Measurements from ENCODE around the gene APOBEC3B.
"Not testable (repeated sequence)": the region's sequence is repeated elsewhere in the genome, so short reads cannot be mapped to it uniquely, and the experiment has no call there.

Gene APOBEC3B

GRCh38 chr22:38984784-38985757, 2.9 kb downstream of the APOBEC3B start:
- not testable (repeated sequence) for H3K4me3 ChIP-seq (ENCODE audit: low read depth in 1 of 2, low read length in 2 of 2); H3K9me3 ChIP-seq (ENCODE audit: control insufficient read depth in 1 of 2, low read length in 2 of 2); H3K27ac ChIP-seq (ENCODE audit: low read length)

GRCh38 chr22:38986629-38987028, 4.5 kb downstream of the APOBEC3B start:
- Histone ChIP-seq H3K27me3 (ENCODE audit: low read depth, low read length) (no peaks in the 10 kb centered on the region), H3K27ac (ENCODE audit: low read length) (no peak overlapping the region), H3K4me3 (ENCODE audit: low read depth in 1 of 2, low read length in 2 of 2) (no peak overlapping the region), H3K4me1 (ENCODE audit: control insufficient read depth in 1 of 2, insufficient read depth in 2 of 2, low read length in 2 of 2) (peaks cover under 1 to 7% of the 10 kb centered on the region in 2 donors), H3K9me3 (ENCODE audit: control insufficient read depth in 1 of 2, low read length in 2 of 2) (no peaks in the 10 kb centered on the region), H3K36me3 (ENCODE audit: control insufficient read depth in 1 of 2, insufficient read depth in 2 of 2, low read length in 2 of 2) (no peaks in the 10 kb centered on the region)

More at GRCh38 chr22:38984784-38985757, 2.9 kb downstream of the APOBEC3B start:
- H3K27me3 ChIP-seq (ENCODE audit: low read depth, low read length); H3K36me3 ChIP-seq (ENCODE audit: control insufficient read depth in 1 of 2, insufficient read depth in 2 of 2, low read length in 2 of 2): not testable (repeated sequence)
- peaks cover 4 to 16% of the 10 kb centered on the region in 2 donors for H3K4me1 ChIP-seq (ENCODE audit: control insufficient read depth in 1 of 2, insufficient read depth in 2 of 2, low read length in 2 of 2)

GRCh38 chr22:38987171-38987895, 5.2 kb downstream of the APOBEC3B start:
- Histone ChIP-seq H3K4me1 (ENCODE audit: control insufficient read depth in 1 of 2, insufficient read depth in 2 of 2, low read length in 2 of 2) (peaks cover 0 to 4% of the 10 kb centered on the region in 2 donors), H3K4me3 (ENCODE audit: low read depth in 1 of 2, low read length in 2 of 2) (no peak overlapping the region), H3K9me3 (ENCODE audit: control insufficient read depth in 1 of 2, low read length in 2 of 2) (no peaks in the 10 kb centered on the region), H3K27me3 (ENCODE audit: low read depth, low read length) (no peaks in the 10 kb centered on the region), H3K27ac (ENCODE audit: low read length) (no peak overlapping the region), H3K36me3 (ENCODE audit: control insufficient read depth in 1 of 2, insufficient read depth in 2 of 2, low read length in 2 of 2) (no peaks in the 10 kb centered on the region)

DNA sequence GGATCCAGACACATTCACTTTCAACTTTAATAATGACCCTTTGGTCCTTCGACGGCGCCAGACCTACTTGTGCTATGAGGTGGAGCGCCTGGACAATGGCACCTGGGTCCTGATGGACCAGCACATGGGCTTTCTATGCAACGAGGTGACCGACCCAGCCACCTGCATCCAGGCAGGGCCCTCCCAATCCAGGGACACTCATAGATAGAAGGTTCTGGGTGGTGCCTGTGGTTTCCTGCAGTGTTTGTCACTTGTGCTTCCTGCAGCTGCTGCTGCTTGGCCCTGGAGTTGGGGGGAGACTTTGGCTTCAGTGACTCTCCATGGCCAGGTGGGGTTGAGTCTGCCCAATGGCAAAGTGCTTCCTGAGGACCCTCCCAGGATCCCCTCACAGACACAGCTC, 7.3 kb downstream of the APOBEC3B start:
- H3K36me3 ChIP-seq (ENCODE audit: control insufficient read depth in 1 of 2, insufficient read depth in 2 of 2, low read length in 2 of 2): no peaks in the 10 kb centered on the region
- no peak overlapping the region for H3K27ac ChIP-seq (ENCODE audit: low read length)
- no peak overlapping the region for H3K4me3 ChIP-seq (ENCODE audit: low read depth in 1 of 2, low read length in 2 of 2)
- H3K9me3 ChIP-seq (ENCODE audit: control insufficient read depth in 1 of 2, low read length in 2 of 2): no peaks in the 10 kb centered on the region
- no peaks in the 10 kb centered on the region for H3K4me1 ChIP-seq (ENCODE audit: control insufficient read depth in 1 of 2, insufficient read depth in 2 of 2, low read length in 2 of 2)
- no peaks in the 10 kb centered on the region for H3K27me3 ChIP-seq (ENCODE audit: low read depth, low read length)

- not testable (repeated sequence) for H3K36me3 ChIP-seq (ENCODE audit: control insufficient read depth in 1 of 2, insufficient read depth in 2 of 2, low read length in 2 of 2); H3K4me3 ChIP-seq (ENCODE audit: low read depth in 1 of 2, low read length in 2 of 2); H3K27ac ChIP-seq (ENCODE audit: low read length); H3K4me1 ChIP-seq (ENCODE audit: control insufficient read depth in 1 of 2, insufficient read depth in 2 of 2, low read length in 2 of 2); H3K9me3 ChIP-seq (ENCODE audit: control insufficient read depth in 1 of 2, low read length in 2 of 2); H3K27me3 ChIP-seq (ENCODE audit: low read depth, low read length)
Observed at GRCh38 chr22:38992871-38993371, 10.8 kb downstream of the APOBEC3B start.

DNA sequence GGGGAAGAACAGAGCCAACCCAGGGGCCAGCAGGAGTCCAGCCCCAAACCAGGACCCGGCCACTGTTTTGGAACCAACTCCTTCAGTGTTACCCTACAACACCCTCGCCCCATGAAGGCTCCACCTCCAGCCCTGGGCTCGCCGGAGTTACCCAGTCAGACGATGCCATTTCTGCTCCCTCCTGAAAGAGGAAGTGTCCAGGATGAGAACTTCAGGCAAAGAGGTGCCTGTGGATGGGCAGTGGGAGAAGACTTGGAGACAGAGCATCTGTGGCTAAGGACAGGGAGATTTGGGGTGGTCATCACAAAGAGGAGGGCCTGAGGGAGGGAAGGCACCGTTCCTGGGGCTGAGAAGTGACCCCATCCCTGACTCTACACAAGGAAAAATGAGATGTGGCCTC, 14.0 kb downstream of the APOBEC3B start:
- no peak overlapping the region for H3K27ac ChIP-seq (ENCODE audit: low read length)
- H3K4me1 ChIP-seq (ENCODE audit: control insufficient read depth in 1 of 2, insufficient read depth in 2 of 2, low read length in 2 of 2): no peaks in the 10 kb centered on the region
- no peak overlapping the region for H3K4me3 ChIP-seq (ENCODE audit: low read depth in 1 of 2, low read length in 2 of 2)
- no peaks in the 10 kb centered on the region for H3K27me3 ChIP-seq (ENCODE audit: low read depth, low read length)
- H3K36me3 ChIP-seq (ENCODE audit: control insufficient read depth in 1 of 2, insufficient read depth in 2 of 2, low read length in 2 of 2): no peaks in the 10 kb centered on the region
- no peaks in the 10 kb centered on the region for H3K9me3 ChIP-seq (ENCODE audit: control insufficient read depth in 1 of 2, low read length in 2 of 2)

DNA sequence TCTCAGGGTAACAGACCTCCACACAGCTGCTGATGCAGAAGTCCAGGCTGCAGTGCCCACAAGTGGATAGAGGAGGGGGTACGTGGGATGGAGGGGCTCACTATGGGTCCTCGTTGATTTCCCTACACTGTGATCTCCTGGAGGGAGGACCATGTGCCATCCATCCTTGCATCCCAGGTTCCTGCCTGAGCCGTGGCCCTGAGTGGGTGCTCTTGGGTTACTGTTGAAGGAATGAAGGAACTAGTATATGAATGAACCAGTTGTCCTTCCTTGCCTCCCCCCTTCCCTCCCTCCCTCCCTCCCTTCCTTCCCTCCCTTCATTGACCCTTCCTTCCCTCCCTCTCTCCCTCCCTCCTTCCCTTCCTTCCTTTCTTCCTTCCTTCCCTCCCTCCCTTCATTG, 15.4 kb downstream of the APOBEC3B start:
- Histone ChIP-seq H3K27ac (ENCODE audit: low read length) (no peak overlapping the region), H3K9me3 (ENCODE audit: control insufficient read depth in 1 of 2, low read length in 2 of 2) (no peaks in the 10 kb centered on the region), H3K27me3 (ENCODE audit: low read depth, low read length) (no peaks in the 10 kb centered on the region), H3K4me1 (ENCODE audit: control insufficient read depth in 1 of 2, insufficient read depth in 2 of 2, low read length in 2 of 2) (no peaks in the 10 kb centered on the region), H3K36me3 (ENCODE audit: control insufficient read depth in 1 of 2, insufficient read depth in 2 of 2, low read length in 2 of 2) (no peaks in the 10 kb centered on the region), H3K4me3 (ENCODE audit: low read depth in 1 of 2, low read length in 2 of 2) (no peak overlapping the region)

- H3K4me1 ChIP-seq (ENCODE audit: control insufficient read depth in 1 of 2, insufficient read depth in 2 of 2, low read length in 2 of 2): peaks cover 0 to 4% of the 10 kb centered on the region in 2 donors
- H3K9me3 ChIP-seq (ENCODE audit: control insufficient read depth in 1 of 2, low read length in 2 of 2): no peaks in the 10 kb centered on the region
- no peak overlapping the region for H3K27ac ChIP-seq (ENCODE audit: low read length)
- H3K27me3 ChIP-seq (ENCODE audit: low read depth, low read length): no peaks in the 10 kb centered on the region
- H3K36me3 ChIP-seq (ENCODE audit: control insufficient read depth in 1 of 2, insufficient read depth in 2 of 2, low read length in 2 of 2): no peaks in the 10 kb centered on the region
- no peak overlapping the region for H3K4me3 ChIP-seq (ENCODE audit: low read depth in 1 of 2, low read length in 2 of 2)
Observed at GRCh38 chr22:39003165-39003638, 21.1 kb downstream of the APOBEC3B start.

GRCh38 chr22:39007177-39007576, 25.0 kb downstream of the APOBEC3B start:
- Histone ChIP-seq H3K9me3 (ENCODE audit: control insufficient read depth in 1 of 2, low read length in 2 of 2) (no peaks in the 10 kb centered on the region), H3K27me3 (ENCODE audit: low read depth, low read length) (no peaks in the 10 kb centered on the region), H3K4me3 (ENCODE audit: low read depth in 1 of 2, low read length in 2 of 2) (no peak overlapping the region), H3K36me3 (ENCODE audit: control insufficient read depth in 1 of 2, insufficient read depth in 2 of 2, low read length in 2 of 2) (no peaks in the 10 kb centered on the region), H3K27ac (ENCODE audit: low read length) (no peak overlapping the region), H3K4me1 (ENCODE audit: control insufficient read depth in 1 of 2, insufficient read depth in 2 of 2, low read length in 2 of 2) (peaks cover 0 to 4% of the 10 kb centered on the region in 2 donors)

DNA sequence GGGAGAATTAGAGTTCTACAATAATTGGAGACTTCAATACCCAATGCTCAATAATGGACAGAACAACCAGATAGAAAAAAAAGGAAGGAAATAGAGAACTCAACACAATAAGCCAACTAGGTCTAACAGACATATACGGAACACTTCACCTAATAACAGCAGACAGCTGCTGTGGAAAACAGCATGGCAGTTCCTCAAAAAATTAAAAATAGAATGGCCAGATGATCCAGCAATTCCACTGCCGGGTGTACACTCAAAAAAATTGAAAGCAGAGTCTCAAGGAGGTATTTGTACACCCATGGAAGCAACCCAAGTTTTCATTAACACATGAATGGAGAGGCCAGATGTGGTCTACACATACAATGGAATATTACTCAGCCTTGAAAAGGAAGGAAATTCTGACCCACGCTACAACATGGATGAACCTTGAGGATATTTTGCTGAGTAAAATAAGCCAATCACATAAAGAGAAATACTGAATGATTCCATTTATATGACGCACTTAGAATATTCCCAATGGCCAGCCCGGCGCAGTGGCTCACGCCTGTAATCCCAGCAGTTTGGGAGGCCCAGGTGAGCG, 26.2 kb downstream of the APOBEC3B start:
- H3K27ac ChIP-seq (ENCODE audit: low read length); H3K9me3 ChIP-seq (ENCODE audit: control insufficient read depth in 1 of 2, low read length in 2 of 2); H3K36me3 ChIP-seq (ENCODE audit: control insufficient read depth in 1 of 2, insufficient read depth in 2 of 2, low read length in 2 of 2); H3K4me3 ChIP-seq (ENCODE audit: low read depth in 1 of 2, low read length in 2 of 2); H3K27me3 ChIP-seq (ENCODE audit: low read depth, low read length); H3K4me1 ChIP-seq (ENCODE audit: control insufficient read depth in 1 of 2, insufficient read depth in 2 of 2, low read length in 2 of 2): not testable (repeated sequence)

DNA sequence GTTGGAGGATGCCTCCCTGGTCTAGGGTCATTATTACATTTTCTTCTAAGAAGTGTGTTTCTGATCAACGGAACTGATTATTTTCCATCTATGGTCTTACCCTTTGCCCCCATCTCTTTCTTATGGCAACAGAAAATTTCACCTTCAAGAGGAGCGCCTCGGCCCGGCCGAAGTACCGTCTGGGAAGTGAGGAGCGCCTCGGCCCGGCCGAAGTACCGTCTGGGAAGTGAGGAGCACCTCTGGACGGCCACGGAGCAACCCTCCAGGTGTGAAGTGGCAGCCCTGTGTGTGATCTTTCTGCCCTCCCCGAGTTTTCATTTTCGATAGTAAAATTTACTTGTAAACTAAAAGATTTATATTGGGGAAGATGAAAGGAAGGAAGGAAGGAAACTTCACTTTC, 28.8 kb downstream of the APOBEC3B start:
- no peaks in the 10 kb centered on the region for H3K27me3 ChIP-seq (ENCODE audit: low read depth, low read length)
- H3K9me3 ChIP-seq (ENCODE audit: control insufficient read depth in 1 of 2, low read length in 2 of 2): no peaks in the 10 kb centered on the region
- H3K4me1 ChIP-seq (ENCODE audit: control insufficient read depth in 1 of 2, insufficient read depth in 2 of 2, low read length in 2 of 2): peaks cover 2 to 15% of the 10 kb centered on the region in 2 donors
- H3K36me3 ChIP-seq (ENCODE audit: control insufficient read depth in 1 of 2, insufficient read depth in 2 of 2, low read length in 2 of 2): no peaks in the 10 kb centered on the region
- no peak overlapping the region for H3K27ac ChIP-seq (ENCODE audit: low read length)
- H3K4me3 ChIP-seq (ENCODE audit: low read depth in 1 of 2, low read length in 2 of 2): no peak overlapping the region
